HG02571 (cell line): ENCODE results near the gene TAS2R41.
"Not testable (repeated sequence)": the region's sequence is repeated elsewhere in the genome, so short reads cannot be mapped to it uniquely, and the experiment has no call there.

Source experiments
- ATAC-seq: cut with Tn5 transposase; IDR thresholded peaks from one replicate; pipeline ENCODE4 v1.9.1; 2021; ENCODE audit warnings: mild to moderate bottlenecking, moderate library complexity; ENCODE audit not compliant: unreplicated experiment

Gene TAS2R41

GRCh38 chr7:143514995-143515735, 37.5 kb downstream of the TAS2R41 start:
- ATAC-seq = no peak

- no peak for ATAC-seq
Measured at GRCh38 chr7:143516981-143517380, 39.3 kb downstream of the TAS2R41 start.

- no peak for ATAC-seq
Measured at GRCh38 chr7:143518521-143518920, 40.8 kb downstream of the TAS2R41 start.

GRCh38 chr7:143518941-143519340, 41.3 kb downstream of the TAS2R41 start:
- ATAC-seq = no peak

- ATAC-seq = no peak
Measured at GRCh38 chr7:143519411-143520131, 41.9 kb downstream of the TAS2R41 start.

GRCh38 chr7:143522309-143522916, 44.7 kb downstream of the TAS2R41 start:
- not testable (repeated sequence) for ATAC-seq
